22Rv1 (cell line): ENCODE results near the gene CST7.

Experiments used
- H3K27ac ChIP-seq: fragments of 450-650 bp; 2 replicates; pipeline ENCODE4 v1.5.1; 2017
- ZFX ChIP-seq: fragments of 450-650 bp; IDR thresholded peaks from 2 replicates; pipeline ENCODE4 v1.6.1; 2017; ENCODE audit warnings: antibody characterized with exemption, borderline replicate concordance
- TF ChIP-seq, protein P1 (sequence below): fragments of 450-650 bp; IDR thresholded peaks from 2 replicates; pipeline ENCODE4 v1.5.1; 2017; ENCODE audit warnings: mild to moderate bottlenecking

Gene CST7

DNA sequence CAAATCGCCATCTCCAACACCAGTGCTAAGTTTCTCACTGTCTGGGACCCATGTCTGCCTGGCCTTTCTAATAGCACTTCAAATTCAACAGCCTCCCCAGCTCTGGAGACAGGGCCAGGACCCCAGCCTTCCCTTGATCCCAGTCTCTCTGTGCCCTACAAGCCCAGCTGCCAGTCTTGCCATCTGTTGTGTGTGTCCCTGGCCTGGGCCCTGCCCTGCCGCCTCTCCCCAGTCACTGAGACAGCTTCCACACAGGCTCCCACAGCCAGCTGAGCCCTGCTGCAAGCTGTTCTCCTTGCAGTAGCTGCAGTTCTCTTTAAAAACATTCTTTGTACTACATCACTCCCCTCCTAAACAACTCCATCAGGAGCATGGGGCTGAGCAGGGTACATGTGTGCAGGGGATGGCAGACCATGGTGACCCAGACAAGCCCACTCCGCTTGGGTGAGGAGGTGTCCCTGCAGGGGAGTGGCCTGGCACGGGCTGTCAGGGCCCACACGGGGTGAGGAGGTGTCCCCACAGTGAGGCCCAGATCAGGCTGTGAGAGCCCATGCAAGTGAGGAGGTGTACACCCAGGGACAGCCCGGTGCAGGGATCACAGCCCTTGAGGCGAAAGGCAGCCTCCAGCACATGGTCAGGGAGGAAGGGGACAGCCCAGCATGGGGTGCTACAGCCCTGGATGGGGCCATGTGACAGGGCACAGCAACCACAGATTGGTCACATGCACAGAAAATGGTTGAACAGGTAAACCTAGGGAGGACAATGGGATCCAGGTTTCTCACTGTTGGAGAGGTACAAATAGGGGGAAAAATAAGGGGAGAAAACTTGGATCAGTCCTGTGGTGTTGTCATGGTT, 16.2 kb downstream of the CST7 start:
- no peak overlapping the region for H3K27ac ChIP-seq
- TF ChIP-seq ZFX, result no peak
- TF ChIP-seq, protein P1, sequence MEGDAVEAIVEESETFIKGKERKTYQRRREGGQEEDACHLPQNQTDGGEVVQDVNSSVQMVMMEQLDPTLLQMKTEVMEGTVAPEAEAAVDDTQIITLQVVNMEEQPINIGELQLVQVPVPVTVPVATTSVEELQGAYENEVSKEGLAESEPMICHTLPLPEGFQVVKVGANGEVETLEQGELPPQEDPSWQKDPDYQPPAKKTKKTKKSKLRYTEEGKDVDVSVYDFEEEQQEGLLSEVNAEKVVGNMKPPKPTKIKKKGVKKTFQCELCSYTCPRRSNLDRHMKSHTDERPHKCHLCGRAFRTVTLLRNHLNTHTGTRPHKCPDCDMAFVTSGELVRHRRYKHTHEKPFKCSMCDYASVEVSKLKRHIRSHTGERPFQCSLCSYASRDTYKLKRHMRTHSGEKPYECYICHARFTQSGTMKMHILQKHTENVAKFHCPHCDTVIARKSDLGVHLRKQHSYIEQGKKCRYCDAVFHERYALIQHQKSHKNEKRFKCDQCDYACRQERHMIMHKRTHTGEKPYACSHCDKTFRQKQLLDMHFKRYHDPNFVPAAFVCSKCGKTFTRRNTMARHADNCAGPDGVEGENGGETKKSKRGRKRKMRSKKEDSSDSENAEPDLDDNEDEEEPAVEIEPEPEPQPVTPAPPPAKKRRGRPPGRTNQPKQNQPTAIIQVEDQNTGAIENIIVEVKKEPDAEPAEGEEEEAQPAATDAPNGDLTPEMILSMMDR, result no peak

DNA sequence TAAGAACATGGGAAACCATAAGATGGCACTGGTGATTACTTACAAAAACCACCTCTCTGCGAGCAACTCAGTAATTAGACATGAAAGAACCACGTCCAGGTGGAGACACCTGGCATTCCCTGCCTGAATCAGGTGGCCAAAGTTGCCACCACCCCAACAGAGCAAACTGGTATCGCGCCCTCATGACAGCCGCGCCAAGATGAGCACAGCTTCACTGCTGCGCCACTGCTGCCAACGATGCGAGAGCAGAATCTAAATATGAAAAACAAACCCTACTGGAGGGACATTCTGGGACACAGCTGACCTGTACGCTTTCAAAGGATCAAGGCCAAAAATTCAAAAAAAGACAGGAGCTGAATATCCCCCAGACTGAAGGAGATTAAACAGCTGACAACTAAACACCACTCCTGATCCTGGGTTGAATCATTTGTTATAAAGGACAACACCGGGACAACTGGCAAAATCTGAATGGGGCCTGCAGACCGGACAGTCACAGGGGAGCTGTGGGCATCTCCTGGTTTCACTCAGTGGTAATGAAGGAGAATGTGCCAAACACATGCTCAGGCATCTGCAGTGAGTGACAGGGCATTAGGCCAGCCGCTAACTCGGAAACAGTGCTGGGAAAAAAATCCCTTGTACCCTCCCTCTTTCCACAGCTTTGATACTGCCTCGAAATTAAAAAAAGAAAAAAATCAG, 17.4 kb downstream of the CST7 start:
- TF ChIP-seq, protein P1, result no peak
- TF ChIP-seq ZFX, result no peak
- H3K27ac ChIP-seq, result no peak overlapping the region

DNA sequence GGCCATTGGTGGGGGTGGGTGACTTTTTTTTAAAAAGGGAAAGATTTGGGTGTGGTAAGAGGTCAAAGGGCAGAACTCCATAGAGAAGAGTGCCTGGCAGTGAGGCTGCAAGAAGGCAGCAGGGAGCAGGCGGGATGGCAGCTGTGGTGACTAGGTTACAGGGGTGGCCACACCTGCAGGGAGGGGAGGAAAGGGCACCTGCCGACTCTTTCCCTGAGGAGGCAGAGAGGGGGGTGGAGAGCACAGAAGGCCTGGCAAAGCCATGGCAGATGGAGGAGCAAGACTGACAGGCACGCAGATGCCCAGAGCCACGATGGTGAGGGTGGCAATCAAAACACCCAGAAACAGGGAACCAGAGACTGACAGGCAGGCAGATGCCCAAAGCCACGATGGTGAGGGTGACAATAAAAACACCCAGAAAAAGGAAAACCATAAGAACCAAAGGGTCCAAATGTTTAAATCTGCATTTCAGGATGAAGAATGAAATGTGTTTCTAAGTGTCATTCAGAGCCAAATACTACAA, 19.3 kb downstream of the CST7 start:
- TF ChIP-seq, protein P1, result no peak
- no peak for TF ChIP-seq ZFX
- no peak overlapping the region for H3K27ac ChIP-seq

DNA sequence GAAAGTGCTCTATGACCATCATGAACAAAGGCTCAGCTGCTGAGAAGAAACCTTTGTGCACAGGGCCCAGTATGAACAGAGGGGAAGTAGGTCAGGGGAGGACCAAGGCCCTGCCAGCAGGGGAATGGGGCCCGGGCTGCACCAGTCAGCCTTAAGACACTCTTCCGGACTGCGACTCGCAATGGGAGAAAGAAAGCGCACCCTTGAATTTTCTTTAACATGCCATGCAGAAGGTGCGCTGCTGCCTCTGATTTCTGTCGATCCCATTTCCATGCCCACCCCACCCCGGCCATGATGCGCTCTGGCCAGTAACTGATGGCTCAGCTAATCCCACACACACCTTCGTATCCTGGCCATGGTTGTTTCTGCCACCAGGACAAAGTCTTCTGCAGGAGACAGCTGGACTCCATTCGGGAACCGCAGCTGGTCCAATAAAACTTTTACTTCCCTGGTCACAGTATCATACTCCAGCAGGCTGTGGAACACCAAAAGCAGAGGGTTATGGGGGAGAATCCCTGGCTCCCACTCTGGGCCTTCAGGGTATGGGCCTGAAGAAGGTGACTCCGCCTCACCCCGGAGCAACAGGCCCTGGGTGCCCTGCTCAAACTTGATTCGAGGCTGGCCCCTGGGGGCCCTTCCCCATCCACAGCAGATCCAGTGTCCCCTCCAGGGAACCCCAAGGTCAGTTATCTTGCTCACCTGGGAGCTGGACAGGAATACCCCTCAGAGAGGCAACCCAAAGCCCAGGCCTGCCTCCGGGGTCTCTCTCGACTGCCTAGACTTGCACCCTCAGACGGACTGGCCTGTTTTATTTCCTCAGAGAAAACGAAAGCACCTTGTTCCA, 20.3 kb downstream of the CST7 start:
- TF ChIP-seq ZFX, result no peak
- TF ChIP-seq, protein P1, result no peak

DNA sequence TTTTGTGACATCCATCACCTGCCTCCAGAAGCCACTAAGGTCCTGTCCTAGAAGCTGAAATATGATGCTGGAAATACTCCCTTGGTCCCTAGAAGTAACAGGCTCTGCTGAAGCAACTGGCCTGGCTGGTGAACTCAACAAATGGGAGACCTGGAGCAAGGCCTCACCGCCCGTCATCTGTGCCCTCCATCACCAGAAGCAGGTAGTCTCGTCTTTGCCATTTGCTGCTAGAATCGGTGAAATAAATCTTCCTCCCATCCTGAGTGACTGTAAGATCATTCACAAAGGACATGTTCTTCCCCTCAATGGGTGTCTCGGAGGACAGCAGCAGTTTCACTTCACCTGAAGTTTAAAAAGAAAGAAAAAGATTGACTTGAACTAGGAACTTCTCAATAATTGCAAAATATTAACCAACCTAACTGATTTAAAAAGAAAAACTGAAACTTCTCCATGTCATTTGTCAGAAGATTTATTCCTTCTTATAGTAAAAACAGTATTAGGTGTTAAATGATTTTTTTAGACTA, 21.0 kb downstream of the CST7 start:
- H3K27ac ChIP-seq, result no peak overlapping the region

More for the DNA sequence above, 20.3 kb downstream of the CST7 start:
- no peak overlapping the region for H3K27ac ChIP-seq

DNA sequence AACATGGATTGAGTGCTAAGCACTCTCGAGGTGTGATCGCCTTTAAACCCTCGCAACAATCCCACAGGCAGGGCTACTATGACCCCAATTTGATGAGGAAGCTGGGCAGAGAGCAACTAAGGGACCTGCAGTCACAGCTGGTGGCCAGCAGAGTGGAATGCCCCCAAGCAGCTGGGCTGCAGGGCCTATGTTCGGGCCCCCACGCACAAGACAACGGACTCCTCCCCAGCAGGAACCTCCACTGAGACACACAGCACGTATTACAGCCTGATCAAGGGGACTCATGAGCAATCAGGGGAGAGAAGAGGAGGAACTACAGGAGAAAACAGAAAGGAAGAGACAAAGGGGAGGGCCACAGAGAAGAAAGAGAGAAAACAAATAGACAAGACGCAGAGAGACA, 21.7 kb downstream of the CST7 start:
- H3K27ac ChIP-seq, result no peak overlapping the region
- TF ChIP-seq ZFX, result no peak
- TF ChIP-seq, protein P1, result no peak

More for the DNA sequence above, 21.0 kb downstream of the CST7 start:
- TF ChIP-seq ZFX, result no peak
- TF ChIP-seq, protein P1, result no peak
